HG02623 (cell line): ENCODE results near the gene SYCP2.
"Not testable (repeated sequence)": the region's sequence is repeated elsewhere in the genome, so short reads cannot be mapped to it uniquely, and the experiment has no call there.

ENCODE experiments used
- ATAC-seq: cut with Tn5 transposase; IDR thresholded peaks from one replicate; pipeline ENCODE4 v1.9.1; 2021; ENCODE audit warnings: moderate library complexity; ENCODE audit not compliant: unreplicated experiment

The SYCP2 gene

DNA sequence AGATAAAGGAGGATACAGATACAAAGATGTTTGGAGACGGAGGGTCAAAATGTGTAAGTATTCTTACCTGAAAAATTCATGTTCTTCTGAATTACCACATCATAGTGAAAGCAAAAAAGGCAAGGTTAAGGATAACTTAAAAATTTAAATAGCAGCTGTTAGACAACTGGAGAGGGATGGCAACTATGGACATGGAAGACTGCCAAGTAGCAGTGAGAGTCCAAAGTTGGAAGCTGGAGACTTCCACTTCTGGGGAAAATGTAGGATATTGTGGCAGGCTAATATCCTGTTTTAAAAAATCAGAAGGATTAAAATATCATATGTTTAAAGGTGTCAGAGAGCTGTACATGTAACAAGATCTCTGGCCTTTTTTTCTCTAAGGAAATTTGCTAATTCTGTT lies 29.8 kb downstream of the SYCP2 start:
- no peak for ATAC-seq

GRCh38 chr20:59902470-59902869 lies 31.0 kb downstream of the SYCP2 start:
- no peak for ATAC-seq

DNA sequence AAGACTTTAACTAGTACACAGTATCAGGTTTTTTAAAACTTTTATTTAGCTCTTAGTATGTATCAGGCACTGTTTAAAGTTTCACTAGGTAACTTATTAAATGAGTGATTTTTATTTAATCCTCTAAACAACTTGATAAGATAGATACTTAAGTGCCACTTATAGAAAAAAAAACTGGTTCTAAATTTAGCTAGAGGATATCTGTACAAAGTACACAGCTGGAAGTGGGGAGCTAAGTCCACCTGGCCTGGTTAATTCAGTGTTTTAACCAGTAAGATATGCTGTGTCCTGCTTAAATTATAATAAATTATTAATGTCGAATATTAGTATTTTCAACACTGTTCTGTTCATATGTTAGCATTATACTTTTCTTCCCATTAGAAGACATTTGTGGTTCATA lies 37.5 kb downstream of the SYCP2 start:
- ATAC-seq, result no peak

DNA sequence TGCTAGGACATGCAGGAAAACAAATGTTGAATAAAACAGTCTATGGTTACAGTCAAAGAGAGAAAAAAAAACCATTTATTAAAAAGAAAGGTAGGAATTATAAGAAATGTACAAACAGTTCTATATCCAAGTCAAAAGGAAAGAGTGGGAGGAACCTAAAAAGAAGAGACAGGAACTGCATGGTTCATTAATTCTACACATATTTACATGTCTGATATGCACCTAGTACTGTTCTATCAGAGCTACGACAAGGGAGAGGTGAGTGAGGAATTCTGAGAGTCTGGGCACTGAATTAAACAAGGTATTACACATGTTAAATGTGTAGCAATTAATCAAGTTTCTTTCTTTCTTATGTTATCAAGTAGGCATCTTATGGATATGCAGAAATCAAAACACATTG lies 41.9 kb downstream of the SYCP2 start:
- no peak for ATAC-seq

- not testable (repeated sequence) for ATAC-seq
These were observed 43.4 kb downstream of the SYCP2 start for GRCh38 chr20:59890035-59890434.

DNA sequence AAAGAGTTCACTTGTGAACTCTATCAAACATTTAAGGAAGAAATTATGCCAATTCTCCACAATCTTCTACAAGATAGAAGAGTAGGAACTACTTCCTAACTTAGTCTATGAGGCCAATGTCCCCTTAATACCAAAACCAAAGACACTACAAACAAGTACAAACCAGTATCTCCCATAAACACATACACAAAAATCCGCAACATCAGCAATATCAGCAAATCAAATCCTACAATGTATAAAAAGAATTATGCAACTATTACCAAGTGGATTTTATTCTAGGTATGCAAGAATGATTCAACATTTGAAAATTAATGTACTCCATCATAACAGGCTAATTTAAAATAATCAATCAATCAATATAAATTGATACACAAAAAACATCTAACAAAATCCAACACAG lies 45.4 kb downstream of the SYCP2 start:
- no peak for ATAC-seq

DNA sequence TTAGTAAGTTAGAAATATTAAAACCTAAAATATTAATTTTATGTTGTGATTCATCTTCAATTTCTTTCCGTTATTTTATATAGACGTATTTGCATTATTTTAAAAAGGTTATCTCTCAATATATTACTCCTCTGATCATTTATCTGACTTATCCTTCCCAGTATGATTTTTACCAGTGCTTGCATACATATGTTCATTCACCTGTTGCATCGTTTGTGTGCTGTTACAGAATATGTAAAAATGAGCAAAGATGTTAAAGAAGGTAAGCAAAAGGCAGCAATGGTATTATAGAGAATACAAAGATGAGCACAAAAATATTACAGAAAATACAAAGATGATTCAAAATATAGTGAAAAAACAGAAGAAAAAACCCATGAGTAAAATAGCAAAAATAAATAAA lies 48.9 kb downstream of the SYCP2 start:
- no peak for ATAC-seq

GRCh38 chr20:59880198-59880597 lies 53.2 kb downstream of the SYCP2 start:
- no peak for ATAC-seq

- no peak for ATAC-seq
These were observed 60.0 kb downstream of the SYCP2 start for GRCh38 chr20:59873409-59873808.

DNA sequence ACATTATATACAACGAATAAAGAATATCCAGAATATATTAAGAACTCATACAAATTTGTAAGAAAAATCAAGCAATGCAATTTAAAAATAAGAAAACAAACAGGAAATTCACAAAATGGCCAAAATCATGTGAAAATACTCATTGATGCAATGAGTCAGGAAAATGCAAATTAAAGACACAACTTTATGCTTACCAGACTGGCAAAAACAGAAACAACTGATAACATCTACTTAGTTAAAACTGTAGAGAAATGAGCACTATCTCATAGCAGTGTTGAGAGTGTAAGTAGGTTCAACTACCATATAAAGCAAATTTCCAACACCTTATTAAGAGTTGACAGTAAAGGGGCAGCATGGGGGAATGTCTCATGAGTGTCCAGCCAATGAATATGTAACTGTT lies 62.3 kb downstream of the SYCP2 start:
- no peak for ATAC-seq

DNA sequence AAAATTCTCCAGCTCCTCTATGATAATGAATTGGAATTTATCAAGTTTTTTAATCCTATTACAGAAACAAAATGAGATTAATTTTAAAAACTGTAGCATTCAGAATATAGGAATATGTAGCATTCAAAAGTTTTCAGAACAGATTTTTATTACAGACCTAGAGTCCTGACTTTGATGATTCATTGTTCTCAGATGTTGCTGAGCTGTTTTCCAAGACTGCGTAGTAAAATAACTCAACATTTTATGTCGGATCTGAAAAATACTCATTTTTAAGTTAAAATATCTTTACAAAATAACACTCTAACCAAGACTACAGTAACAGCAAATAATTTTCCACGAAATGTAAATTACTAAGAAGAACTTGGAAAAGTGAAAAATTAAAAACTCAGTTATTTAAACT lies 67.1 kb downstream of the SYCP2 start:
- no peak for ATAC-seq

GRCh38 chr20:59864726-59865125 lies 68.7 kb downstream of the SYCP2 start:
- ATAC-seq, result no peak

GRCh38 chr20:59863058-59863457 lies 70.4 kb downstream of the SYCP2 start:
- no peak for ATAC-seq

- ATAC-seq, result no peak
These were observed 72.0 kb downstream of the SYCP2 start for GRCh38 chr20:59861401-59861800.

DNA sequence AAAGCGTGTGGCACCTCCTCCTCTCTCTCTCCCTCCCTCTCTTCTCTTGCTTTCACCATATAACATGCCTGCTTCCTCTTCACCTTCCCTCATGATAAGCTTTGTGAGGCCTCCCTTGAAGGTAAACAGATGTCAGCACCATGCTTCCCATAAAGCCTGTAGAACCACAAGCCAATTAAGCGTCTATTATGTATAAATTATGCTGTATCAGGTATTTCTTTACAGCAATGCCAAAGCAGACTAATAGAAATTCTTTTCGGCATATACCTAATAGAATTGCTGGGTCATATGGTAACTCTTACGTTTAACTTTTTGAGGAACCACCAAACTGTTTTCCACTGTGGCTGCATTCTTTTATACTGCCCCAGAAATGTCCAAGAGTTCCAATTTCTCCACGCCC lies 75.0 kb downstream of the SYCP2 start:
- ATAC-seq, result no peak

DNA sequence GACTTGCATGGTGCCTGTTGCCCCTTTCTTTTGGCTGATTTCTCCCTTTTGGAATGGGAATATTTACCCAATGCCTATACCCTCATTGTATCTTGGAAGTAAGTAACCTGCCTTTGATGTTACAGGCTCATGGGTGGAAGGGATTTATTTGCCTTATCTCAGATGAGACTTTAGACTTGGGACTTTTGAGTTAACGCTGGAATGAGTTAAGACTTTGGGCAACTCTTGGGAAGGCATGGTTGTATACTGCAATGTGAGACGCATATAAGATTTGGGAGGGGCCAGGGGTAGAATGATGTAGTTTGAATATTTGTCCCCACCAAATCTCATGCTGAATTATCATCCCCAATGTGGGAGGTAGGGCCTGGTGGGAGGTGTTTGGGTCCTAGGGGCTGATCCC lies 75.5 kb downstream of the SYCP2 start:
- ATAC-seq, result no peak

- not testable (repeated sequence) for ATAC-seq
These were observed 76.5 kb downstream of the SYCP2 start for GRCh38 chr20:59856941-59857340.

DNA sequence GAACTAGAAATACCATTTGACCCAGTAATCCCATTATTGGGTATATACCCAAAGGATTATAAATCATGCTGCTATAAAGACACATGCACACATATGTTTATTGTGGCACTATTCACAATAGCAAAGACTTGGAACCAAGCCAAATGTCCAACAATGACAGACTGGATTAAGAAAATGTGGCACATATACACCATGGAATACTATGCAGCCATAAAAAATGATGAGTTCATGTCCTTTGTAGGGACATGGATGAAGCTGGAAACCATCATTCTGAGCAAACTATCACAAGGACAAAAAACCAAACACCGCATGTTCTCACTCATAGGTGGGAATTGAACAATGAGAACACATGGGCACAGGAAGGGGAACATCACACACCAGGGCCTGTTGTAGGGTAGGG lies 76.9 kb downstream of the SYCP2 start:
- not testable (repeated sequence) for ATAC-seq

DNA sequence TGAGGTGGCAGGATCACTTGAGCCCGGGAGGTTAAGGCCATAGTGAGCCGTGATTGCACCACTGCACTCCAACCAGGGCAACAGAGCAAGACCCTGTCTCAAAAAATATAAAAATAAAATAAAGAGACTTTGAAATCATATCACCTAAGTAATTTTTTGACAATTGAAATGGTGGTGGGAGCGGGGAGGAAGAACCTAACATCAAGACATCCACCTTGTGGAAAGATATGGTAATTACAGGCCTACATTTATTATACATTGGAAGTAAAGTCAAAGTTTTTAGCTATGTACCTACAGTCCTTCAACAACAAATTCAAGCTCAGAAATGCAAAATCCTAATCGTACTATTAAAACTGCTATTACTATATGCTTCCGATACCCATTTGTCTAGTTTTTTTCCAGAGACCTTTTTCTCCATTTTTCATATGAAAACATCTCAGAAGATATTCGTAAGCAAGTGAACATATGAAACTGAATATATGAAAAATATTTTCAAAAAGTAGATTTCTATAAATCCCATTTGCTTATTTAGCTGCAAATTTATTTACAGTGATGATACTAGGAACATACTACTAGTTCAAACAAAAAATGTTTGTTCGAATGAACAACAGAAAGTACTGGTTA lies 83.3 kb downstream of the SYCP2 start:
- ATAC-seq, result no peak

DNA sequence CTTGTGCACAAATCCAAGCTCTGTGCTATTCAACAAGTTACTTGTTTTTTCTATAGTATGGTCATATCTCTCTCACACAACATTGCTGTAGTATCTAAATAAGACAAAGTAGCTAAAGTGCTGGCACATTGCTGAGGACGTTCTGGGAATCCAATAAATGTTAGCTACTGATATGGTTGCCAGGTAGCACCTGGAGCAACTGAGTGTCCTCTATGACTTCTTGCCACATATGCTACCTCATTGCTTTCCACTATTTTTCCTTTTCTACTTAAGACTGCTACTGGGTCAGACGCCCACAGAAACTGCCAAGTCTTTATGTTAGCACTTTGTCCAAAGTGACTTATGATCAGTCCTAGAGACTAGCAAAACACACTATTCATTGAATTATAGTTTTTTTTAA lies 85.3 kb downstream of the SYCP2 start:
- ATAC-seq, result no peak

- no peak for ATAC-seq
These were observed 88.0 kb downstream of the SYCP2 start for GRCh38 chr20:59845472-59845871.

DNA sequence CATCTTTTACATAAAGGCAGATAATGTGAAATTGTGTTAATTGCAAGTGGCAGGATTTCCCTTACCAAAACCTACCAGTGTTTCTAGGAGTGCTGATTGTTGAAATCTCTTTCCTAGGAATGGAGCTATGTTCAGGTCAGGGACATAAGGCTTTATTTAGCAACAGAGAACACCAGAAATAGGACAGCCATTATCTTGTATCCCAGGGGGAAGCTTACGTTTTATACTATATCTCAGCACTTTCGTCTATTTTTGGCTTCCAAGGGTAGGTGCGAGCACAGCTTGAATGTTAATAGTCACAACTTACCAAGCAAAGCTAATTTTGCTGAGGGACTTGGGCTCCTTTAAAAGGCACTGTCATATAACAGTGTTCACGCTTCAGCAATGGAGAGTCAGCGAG lies 94.0 kb downstream of the SYCP2 start:
- no peak for ATAC-seq

- ATAC-seq, result no peak
These were observed 95.6 kb downstream of the SYCP2 start for GRCh38 chr20:59837623-59838394.
